ENCODE measurements around the gene L1CAM. TPM values are rescaled to one million over a fixed set of nuclear protein-coding genes. Genes with fewer than 3 reads are reported as not detected.
A peak's percentile ranks its signal among the peaks of the same experiment; 100 is the strongest.

L1CAM gene
- total RNA-seq, 1 donor from 2014 or later, result 2.4 TPM

GRCh38 chrX:153903991-153904957, 18.3 kb upstream of the L1CAM start, which contains the start of gene AVPR2:
AVPR2 (plus strand) TSS chrX:153904673; CDS start chrX:153905146, 473 bp downstream.
- no peak for DNase-seq (ENCODE audit: low spot score)

DNA sequence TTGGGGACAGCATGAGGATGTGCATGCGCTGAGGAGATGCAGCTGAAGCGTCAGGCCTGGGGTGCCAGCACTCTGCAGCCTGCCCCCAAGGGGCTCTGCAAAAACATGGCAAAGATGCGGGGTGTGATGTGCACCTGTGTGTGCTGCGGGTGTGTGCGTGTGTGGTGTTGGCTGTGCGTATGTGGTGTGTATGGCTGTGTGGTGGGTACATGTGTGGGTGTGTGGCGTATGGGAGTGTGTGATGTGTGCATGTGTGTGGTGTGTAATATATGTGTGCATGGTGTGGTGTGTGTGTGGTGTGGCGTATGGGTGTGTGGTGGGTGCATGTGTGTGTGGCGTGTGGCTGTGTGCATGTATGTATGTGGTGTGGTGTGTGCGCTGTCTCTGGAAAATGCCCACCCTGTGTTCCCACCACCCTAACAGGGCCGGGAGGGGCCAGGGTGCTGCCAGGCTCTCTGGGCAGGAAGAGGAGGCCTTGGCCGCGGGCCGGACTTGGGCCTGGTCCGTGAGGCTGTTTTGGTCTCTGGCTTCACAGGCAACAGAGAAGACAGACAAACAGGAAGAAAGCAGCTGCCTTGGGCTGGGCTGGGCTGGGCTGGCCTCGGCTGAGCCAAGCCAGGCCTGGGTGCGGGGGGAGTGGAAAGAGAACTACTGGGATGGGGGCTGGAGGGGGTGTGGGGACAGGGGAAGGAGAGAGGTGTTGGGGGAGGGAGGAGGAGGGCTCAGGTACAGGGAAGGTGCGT, 17.4 kb upstream of the L1CAM start:
- DNase-seq (ENCODE audit: low spot score), result peak; percentile 89

- DNase-seq (ENCODE audit: low spot score), result no peak
Measured at GRCh38 chrX:153902385-153902784, 16.4 kb upstream of the L1CAM start.

DNA sequence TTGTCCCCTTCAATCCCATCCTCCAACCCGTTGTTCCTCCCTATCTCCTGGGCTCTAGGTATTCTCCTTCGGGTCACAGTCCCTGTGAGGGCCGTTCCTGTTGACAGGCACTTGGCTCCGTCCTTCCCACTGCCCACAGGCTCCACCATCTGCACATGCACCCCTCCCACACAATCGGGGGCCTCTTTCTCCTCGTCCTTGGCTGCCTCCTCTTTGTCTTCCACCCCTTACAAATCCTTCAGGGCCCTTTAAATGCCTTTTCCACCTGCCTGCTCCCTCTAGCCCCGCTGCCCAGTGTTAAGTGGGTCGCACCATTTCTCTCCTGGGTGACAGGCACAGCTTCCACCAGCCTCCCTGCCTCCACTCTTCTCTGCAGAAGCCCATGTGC, 15.8 kb upstream of the L1CAM start:
- DNase-seq (ENCODE audit: low spot score), result no peak

DNA sequence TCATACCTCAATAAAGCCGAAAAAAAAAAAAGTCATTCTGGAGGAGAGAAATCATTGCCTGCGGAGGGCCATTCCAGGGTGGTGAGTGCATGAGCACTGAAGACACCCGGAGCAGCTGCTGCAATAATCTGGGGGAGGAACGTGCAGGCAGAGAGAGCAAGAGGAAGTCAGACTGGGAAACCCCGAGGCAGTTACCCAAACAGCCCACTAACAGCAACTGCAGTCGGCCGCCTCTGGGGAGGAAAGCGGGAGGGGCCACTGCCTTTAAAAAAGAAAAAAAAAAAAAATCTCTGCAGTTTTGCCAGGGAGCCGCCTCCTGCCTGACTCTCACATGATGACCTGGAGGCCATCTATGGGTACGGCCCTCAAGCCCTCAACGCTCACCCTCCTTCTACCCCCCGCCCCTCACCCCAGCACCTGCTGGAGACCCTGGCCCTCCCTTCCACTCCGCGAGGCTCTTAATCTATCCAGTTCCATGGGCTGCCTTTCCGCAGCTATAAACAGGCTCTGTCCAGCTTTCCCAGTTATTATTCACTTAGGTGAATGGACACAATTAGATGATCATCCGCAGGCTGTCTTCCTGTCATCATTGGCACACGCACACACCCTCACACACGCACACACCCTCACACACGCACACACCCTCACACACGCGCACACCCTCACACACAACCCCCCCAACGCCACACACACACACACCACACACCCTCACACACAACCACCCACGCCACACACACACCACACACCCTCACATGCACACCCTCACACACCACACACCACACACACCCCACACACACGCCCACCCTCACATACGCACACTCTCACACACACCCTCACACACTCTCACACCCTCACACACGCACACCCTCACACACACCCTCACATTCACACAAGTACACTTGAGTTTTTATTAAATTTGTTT, 15.1 kb upstream of the L1CAM start:
- DNase-seq (ENCODE audit: low spot score), result no peak

GRCh38 chrX:153897899-153898298, 11.9 kb upstream of the L1CAM start:
- no peak for DNase-seq (ENCODE audit: low spot score)

GRCh38 chrX:153889123-153889522, 3.1 kb upstream of the L1CAM start:
- DNase-seq (ENCODE audit: low spot score), result no peak

- DNase-seq (ENCODE audit: low spot score), result no peak
Measured at GRCh38 chrX:153888344-153888743, 2.4 kb upstream of the L1CAM start.

DNA sequence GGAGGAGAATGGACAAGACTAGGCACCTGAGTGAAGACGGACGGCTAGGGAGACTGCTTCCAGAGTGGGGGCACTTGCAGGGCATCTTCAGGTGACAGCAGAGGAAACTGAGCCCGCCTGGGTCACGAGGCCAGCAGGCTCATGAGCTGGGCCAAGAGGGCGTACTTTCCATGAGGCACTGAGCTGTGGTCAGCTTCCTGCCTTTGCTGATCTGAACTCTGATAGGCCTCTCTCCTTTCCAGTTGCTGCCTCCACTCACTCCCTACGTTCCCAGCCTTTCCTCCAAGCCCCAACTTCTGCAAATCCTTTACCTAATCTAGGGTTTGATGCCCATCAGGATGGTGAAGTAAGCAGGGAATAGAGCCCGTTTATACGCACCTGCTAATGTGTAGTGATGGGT, 1.4 kb upstream of the L1CAM start:
- DNase-seq (ENCODE audit: low spot score), result no peak

- DNase-seq (ENCODE audit: low spot score), result no peak
Measured at GRCh38 chrX:153886915-153887314, 942 bp upstream of the L1CAM start.

DNA sequence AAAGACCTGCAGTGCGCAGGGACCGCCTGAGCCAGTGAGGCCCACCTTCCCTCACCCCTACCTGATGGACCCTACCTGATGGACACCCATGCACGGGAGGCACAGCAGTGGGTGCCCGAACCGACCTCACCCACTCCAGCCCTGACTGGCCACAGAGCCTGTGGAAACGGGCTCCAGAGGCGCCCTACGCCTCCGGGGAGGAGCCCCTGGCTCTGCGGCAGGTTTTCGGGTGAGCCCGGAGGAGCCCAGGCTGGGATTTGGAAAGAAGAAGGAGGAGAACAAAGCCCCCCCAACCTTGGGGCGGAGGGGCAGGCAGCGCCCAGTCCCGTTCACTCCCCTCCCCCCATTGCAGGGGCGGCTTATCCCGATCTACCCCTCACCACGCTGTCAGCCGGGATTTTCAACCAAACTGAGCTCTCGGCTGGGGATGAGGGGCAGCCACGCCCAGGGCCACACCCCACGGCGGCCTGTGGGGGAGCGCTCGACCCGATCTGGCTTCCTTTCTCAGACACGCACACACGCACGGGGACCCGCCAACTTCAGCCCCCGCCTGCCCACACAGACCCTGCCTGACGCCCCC, 675 bp downstream of the L1CAM start:
- no peak for DNase-seq (ENCODE audit: low spot score)

DNA sequence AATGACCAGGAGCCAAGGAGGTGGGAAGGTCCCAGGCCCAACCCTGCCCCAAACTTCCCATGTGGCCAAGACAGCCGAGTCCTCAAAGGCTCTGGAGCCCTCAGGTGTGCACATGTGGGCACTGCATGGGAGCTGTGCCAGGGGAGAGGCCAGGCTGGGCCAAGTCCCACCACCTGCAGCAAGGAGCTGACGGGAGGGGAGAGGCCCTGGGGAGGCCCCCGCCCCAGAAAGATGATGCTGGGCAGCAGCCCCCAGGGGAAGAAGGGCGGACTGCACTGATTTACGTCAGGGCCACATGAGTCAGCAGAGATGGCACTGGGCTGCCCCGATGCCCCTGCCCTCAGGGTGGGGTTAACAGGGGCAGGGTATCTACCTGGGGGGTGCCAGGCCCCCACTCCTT, 1.4 kb downstream of the L1CAM start:
- DNase-seq (ENCODE audit: low spot score), result no peak

DNA sequence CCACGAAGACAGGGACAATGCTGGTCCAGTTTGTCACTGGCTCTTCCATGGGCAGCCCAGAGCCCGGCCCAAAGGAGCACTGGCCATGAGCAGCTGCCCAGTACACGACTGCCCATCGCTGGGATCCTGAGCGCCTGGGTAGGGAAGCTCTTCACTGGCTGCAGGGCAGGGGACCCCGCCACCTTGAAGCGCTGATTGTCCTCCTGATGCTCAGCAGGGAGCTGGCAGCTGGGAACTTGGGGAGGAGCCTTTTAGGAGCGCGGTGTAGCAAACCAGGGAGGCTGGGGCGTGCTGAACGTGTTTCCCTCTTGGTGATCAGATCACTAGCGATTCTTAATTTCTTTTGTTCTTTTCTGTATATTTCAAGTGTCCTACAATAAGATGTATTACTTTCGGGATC, 1.8 kb downstream of the L1CAM start:
- DNase-seq (ENCODE audit: low spot score), result no peak

DNA sequence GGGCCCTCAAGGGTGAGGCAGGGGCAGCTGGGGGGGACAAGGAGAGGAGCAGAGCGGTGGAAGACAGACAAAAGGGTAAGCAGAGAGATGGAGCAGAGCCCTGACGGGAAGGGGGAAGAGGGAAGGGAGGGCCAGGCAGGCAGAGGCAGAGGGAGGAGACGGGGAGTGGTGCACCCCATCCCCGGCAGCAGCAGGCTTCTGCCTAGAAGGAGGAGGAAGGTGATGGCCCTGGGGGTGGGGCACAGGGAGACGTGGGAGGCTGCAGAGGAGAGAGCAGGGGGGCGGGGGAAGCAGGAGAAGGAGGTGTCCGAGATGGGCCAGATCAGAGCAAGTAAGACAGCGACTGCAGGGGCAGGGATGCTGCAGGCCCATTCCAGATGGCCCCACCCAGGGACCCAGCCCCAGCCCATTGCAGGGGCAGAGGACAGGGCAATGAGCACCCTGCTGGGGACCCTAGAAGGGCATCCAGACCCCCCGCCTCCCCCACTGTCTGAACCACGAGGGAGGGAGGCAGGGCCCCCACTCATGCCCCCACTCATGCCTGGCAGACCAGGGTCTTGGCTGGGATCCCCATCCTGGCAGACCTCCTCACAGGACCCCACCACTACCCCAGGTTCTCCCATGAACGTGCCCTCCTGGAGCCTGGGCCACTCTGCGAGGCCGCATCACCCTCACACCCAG, 2.7 kb downstream of the L1CAM start:
- no peak for DNase-seq (ENCODE audit: low spot score)

- no peak for DNase-seq (ENCODE audit: low spot score)
Measured at GRCh38 chrX:153882557-153882956, 3.4 kb downstream of the L1CAM start.

DNA sequence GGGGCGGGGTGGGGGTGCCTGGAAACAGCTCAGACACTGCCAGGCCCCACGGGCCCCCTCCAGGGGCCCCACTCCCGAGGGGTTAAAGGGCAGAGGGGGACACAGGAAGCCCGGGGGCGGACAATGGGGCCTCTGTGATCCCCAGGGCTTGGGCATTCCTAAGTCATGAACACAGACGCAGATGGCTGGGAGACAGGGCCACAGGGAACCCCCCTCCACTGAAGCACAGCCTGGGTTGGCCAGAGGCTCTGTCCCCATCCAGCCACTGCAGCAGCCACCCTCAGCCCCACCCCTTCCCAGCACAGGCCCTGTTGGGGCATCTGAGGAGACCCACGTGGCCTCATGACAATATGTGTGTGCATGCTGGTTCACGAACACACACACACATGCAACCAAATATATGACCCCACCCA, 3.9 kb downstream of the L1CAM start:
- DNase-seq (ENCODE audit: low spot score), result no peak

DNA sequence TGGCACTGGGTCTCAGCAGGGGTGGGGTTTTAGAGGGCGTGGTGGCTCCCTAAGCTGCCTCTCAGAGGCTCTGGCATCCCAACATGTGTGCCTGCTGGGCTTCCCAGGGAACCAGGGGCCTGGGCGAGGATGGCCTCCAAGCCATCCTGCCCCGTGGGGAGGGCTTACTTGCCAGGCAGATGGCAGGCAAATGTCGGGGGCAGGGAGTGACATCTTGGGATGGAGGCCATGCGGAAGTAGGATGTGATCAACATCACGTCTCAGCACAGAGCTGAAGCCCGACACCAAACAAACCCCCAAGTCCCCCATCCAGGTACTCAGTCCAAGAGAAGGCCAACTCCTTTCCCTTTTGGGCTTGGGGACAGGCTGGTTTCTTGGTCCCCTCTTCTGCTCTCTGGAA, 4.7 kb downstream of the L1CAM start:
- DNase-seq (ENCODE audit: low spot score), result no peak

GRCh38 chrX:153880440-153880815, 5.5 kb downstream of the L1CAM start:
- no peak for DNase-seq (ENCODE audit: low spot score)

- DNase-seq (ENCODE audit: low spot score), result no peak
Measured at GRCh38 chrX:153879741-153880439, 6.1 kb downstream of the L1CAM start.
